SKM-1 (cell line): ENCODE data around the gene B3GNT8.
"Not testable (repeated sequence)": the region's sequence is repeated elsewhere in the genome, so short reads cannot be mapped to it uniquely, and the experiment has no call there.

Source experiments
- DNase-seq: peaks from one replicate; lab custom pipeline; 2025; ENCODE audit not compliant: unreplicated experiment; lab: John Stamatoyannopoulos, UW

Gene B3GNT8

DNA sequence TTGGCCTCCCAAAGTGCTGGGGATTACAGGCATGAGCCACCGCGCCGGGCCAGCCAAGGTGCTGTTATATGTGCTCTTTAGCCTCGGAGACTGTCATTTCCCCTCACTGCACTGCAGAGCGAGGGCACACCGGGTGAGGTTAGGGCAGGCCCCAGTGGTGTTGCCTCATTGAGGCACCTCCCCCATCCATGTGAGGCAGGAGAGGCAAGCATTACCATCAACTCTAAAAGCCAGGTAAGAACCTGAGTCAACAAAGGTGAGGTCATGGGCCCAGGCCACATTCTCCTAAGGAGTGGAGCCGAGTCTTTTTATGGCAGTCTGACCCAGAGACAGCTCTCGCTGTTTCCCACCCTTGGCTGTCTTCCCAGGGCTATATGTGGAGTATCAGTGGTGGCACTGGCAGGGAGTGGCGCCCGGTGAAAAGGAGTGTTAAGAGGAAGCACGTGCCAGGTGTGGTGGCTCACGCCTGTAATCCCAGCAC is 10.9 kb downstream of the B3GNT8 start:
- DNase-seq, result peak; percentile 19

DNA sequence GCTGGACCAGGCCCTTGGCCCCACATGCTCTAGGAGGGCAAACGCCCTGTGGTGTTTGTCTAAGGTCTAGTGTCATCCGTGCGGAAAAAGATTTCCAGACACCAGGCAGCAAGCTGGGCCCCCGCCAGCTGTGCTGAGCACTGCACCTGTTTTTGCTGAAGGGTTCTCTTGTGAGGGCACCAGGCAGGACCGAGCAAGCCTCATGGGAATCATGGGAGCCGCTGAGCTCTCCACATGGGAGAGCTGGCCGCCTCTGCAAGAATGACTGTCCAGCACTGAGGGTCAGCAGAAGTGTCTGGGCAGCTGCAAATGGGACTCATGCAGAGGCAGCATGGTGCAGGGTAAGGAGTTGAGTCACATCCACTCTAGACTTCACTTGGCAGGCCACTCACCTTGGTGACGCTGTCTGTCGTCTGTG is 12.0 kb downstream of the B3GNT8 start:
- no peak for DNase-seq

DNA sequence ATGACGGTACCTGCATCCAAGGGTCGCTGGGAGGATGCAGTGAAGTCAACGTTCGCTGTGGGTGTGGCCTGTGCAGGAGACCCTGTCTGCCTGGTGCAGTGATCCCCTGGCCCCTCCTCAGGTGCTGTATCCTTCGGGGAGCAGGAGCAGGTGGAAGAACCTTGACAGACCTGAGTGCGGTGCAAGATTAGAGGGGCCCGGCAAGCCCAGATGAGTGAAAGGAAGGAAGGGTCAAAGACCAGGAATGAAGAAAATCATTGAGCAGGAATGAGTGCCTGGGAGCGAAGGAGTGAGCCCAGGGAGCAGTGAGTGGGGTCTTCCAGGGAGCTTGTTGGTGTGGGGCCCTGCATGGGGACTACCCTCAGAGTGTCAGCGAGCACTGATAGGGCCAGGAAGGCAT is 12.7 kb downstream of the B3GNT8 start:
- no peak for DNase-seq

DNA sequence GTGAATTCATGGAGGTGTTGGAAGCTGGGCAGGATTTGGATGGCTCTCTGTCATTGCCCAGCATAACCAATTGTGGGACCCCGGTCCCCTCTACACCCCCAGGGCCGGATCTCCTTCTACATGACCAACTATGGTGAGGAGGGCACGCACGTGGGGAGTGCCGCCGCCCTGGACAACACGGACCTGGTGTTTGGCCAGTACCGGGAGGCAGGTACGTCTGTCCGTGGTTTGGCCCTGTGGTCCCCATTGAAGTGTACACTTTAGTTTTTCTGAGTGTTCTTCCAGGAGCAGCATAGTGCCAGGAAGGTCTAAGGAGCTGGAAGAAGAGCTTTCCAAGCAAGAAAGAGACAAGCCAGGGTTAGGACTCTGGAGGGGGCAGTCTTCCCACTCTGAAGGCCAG is 13.2 kb downstream of the B3GNT8 start:
- no peak for DNase-seq

DNA sequence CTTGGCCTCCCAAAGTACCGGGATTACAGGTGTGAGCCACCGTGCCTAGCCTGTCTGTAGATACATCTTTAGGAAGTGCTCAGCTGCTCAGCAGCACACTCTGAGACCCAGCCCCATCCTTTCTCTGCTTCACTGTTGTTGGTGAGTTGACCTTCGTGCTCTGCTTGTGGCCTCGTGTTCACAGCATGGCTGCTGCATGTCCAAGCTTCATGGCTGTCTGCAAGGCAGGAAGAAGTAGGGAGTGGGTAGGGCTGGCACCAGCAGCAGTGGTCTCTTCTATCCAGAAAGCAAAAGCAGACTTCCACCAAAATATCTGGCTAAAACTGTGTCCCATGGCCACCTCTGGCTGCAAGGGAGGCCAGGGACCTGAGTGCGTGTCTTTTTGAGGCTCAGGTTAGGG is 14.2 kb downstream of the B3GNT8 start:
- DNase-seq, result no peak

DNA sequence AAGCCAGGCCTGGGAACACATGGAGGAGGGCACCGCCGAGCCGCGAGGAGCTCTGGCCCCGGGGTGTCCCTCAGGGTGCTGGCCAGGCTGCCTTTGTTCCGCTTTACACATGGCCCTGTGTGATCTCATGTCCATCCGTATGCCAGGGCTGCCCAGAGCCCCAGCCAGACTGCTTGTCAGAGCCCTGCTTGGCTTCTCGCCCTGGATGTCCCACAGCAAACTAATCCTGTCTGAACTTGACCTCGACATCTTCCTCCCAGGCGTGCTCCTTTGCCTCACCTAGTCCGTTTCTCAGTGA is 15.3 kb downstream of the B3GNT8 start:
- no peak for DNase-seq

DNA sequence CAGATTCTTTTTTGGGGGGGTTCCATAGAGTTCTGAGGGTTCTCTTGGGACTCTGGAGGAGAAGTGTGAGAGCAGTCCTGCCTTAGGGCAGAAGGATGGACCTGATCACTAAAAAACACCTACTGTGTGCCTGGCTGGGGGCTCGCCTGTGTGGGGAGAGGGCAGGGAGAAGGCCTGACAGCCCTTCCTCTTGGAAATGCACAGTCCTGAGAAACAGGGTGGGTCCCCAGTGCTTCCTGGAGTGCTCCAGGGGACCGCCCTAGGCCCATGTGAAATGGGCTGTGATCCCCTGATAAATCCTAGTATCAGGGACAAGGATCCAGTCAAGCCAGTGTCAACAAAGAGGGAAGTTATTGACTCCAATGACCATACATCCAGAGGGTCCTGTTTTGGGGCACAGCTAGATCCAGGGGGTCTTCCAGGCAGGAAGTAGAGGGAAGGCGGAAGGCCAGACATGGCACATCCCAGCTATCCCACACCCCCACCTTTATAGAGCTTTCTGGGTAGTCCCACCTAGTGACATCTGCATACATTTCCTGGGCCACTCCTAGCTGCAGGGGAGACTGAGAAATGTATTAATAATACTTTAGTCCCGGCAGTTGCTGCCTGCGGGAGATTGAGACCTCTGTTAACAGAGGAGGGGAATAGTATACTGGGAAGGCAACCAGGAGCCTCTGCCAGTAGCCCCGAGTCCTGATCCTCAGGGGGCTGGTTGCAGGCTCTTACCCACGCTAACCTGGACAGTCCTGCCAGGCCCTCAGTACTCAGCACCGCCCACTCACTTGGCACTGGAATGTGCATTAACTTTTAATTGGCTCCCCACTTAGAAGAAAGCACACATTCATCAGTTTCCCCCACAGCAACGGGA is 15.8 kb downstream of the B3GNT8 start:
- DNase-seq, result no peak

DNA sequence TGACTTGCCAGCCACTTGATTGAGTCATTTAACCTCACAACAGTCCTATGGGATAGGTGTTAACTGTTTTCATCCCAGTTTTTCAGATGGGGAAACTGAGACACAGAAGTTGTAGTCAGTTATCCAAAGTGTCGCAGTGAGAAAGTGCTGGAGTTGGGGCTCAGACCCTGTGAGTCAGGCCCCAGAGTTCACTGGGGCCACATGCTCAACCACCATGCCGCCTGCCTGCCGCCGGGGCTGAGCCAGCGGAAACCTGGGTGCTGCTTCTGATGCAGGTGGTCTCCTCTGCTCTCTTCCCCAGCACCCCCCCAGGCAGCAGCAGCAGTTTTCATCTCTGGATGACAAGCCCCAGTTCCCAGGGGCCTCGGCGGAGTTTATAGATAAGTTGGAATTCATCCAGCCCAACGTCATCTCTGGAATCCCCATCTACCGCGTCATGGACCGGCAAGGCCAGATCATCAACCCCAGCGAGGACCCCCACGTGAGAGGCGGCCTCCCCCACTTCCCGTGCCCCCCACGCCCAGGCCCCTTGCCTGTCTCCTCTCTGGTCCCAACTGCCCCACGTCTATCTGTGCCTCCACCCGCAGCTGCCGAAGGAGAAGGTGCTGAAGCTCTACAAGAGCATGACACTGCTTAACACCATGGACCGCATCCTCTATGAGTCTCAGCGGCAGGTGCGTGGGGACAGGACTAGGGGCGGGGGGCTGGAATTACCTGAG is 16.7 kb downstream of the B3GNT8 start:
- DNase-seq, result no peak

DNA sequence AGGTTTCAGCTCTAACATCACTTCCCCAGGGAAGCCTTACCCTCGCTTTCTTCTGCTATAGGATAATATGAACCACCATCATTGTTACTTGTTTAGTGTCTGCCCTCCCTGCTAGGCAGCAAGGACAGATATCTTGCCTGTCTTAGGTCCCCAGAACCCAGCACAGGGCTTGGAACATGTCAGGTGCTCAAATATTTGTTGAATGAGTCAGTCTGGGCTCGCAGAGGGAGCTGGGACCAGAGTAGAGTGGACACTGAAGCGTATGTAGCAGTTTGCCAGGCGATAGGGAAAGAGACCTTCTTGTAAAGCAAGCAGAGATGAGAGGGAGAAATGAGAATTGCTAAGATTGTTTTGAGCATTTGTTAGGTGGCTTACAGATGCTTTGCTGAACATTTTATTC is 17.9 kb downstream of the B3GNT8 start:
- DNase-seq, result no peak

DNA sequence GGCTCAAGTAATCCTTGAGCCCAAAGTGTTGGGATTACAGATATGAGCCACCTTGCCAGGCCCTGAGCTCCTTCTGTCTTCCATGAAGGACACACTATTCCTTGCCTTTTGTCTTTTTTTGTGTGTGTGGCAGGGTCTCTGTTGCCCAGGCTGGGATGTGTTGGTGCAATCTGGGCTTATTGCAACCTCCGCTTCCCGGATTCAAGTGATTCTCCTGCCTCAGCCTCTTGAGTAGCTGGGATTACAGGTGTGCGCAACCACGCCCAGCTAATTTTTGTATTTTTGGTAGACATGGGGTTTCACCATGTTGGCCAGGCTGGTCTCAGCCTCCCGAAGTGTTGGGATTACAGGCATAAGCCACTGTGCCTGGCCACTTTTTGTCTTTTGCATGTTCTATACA is 18.3 kb downstream of the B3GNT8 start:
- DNase-seq, result not testable (repeated sequence)

DNA sequence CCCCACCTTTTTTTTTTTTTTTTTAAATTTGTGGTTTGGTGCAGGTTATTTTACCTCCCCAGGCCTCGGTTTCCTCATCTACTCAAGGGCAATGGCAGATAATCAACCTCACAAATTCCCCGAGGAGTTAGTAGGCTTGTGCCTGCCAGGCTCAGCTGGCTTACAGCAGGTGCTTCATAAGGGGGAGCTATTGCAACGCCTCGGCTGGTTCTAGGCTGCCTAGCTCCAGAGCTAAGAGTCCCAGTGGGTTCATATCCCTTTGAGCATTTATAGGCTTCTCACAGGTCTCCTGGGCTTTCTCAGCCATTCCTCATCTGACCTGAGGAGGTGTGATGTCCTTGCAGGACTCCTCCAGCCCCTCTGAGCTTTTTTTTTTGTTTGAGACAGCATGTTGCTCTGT is 18.9 kb downstream of the B3GNT8 start:
- DNase-seq, result no peak

DNA sequence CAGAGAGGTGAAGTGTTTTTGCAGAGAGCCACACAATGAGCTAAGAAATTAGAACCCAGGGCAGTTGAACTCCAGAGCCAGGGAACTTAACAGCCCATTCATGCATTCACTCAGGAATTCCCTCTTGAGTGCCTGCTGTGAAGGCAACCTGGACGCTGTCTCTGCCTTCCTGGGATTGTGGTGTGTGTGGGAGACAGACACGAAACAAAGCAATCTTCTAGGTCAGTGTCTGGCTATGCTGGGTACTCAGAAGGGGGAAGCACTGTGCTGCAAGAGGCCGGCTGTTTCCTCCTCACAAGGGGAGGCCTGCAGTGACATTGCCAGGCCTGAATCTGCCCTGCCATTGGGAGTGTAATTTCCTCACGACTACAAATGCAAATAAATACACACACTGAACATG is 19.9 kb downstream of the B3GNT8 start:
- DNase-seq, result peak; percentile 59

DNA sequence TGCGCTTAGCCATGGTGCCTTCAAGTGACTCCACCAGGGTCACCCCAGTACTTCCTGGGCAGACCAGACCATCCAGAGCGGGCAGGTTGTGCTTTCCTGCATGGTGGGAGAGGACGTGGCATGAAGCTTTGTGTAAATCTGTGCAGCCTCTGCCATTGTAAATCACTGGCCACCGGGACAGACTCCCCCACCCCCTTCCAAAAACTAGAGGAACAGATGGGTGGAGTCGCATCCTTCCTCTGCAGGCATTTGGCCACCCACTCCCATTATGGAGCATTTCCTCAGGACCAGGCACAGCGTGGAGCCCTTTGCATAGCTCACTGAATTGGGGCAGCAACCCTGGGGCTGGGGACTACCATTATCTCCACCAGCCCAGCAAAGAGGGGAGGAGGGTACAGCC is 21.4 kb downstream of the B3GNT8 start:
- no peak for DNase-seq

DNA sequence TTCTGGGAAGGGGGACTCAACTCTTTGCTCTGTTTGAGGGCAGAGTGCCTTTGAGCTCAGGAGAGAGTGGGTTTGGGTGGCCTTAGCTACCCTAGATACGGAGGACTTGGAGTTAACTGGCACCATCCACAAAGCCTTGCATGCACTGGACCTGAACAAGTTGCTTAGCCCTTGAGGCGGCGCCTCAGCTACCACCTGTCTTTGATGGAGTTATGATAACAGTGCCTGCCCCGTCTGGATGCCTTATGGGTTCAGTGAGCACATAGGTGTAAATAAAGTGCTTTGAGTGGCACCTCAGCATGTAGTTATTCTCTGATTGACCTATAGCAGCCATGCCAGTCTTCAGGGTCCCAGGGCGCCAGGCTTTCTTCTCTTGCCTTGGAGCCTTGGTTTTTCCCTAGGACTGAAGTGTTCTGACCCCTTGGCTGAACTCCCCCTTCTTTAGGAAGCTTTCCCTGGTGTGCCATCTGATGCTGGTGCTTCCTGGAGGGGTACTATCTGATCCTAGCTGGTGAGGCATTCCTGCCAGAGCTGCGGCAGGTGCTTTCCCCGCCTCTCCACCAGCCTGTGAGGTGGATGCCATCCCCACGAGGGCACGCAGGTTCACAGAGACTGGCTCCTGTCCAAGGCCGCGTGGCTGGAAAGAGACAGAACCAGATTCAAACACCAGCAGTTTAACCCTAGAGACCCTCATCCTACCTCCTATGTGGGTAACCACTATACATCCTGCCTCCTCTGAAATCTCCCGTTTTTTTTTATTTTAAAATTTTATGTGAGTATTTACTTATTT is 23.8 kb downstream of the B3GNT8 start:
- no peak for DNase-seq

DNA sequence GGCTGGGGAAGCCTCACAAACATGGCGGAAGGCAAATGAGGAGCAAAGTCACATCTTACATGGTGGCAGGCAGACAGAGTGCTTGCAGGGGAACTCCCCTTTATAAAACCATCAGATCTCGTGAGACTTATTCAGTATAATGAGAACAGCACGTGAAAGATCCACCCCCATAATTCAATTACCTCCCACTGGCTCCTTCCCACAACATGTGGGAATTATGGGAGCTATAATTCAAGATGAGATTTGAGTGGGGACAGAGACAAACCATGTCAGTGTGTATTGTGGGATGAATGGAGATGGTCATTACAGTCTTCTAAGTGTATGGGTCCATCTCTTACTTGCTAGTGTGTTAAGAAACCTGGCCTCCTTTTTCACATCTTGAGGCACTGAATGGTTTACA is 25.2 kb downstream of the B3GNT8 start:
- no peak for DNase-seq

DNA sequence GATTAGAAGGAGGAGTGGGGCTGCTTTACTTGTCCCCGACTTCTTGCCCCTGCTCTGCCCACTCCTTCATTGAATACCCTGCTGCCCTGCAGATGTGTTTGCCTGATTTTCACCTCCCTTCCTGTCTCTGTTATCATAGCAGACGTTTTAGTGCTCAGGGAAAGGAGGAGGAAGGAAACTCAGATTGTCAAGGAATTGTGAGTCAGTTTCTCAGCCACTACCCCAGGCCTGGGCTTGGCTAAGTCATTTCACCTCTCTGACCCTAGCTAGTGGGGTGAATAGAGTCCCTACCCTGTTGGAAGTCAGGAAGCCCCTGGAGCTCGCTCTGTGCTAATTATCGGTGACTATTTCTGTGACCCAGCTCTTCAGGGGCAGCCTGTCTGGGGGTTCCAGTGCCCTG is 25.7 kb downstream of the B3GNT8 start:
- no peak for DNase-seq

DNA sequence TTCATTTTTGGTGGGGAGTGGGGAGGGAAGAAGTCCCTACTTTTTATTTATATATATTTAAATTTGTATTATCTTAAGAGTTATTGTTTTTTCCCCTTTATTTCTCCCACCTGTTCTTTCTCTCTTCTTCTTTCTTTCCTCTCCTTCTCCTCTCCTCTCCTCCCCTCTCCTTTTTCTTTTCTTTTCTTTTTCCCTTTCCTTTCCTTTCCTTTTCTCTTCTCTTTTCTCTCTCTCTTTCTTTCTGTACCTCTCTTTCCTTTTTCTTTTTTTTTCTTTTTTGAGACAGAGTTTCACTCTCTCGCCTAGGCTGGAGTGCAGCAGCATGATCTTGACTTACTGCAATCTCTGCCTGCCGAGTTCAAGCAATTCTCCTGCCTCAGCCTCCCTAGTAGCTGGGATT is 27.6 kb downstream of the B3GNT8 start:
- no peak for DNase-seq

DNA sequence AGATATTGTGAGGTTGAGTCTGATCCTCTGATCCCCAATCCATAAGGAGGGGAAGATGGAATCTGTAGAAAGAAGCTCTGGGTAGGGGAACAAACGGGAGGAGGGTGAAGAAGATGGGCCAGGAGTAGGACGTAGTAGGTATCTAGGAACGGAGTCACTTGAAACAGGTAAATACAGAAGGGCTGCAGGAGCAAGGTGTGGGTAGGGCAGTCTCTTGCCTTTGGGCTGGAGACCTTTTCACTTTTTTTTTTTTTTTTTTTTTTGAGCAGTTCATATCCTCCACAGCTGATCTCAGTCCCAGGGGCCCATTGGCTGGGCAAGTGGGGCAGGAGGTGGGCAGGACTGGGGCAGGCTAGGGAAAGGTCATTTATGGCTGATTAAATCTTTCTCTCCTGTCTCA is 28.1 kb downstream of the B3GNT8 start:
- DNase-seq, result no peak

DNA sequence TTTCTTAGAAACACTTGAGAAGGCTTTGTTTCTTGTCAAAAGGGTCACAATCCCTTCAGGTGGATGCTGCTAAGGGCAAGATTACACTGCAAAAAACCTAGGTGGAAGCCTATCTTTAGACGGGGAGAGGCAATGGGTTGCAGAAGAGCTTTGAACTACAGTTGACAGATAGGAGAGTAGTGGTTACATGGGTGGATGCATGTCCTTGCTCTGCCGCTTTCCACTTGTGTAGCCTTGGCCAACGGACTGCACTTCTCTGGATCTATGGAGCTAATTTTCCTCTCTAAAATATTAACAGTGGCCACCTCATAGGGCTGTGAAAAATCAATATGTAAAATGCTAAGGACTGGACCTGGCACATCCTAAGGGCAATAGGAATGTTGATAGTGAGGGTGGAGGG is 28.6 kb downstream of the B3GNT8 start:
- DNase-seq, result no peak

DNA sequence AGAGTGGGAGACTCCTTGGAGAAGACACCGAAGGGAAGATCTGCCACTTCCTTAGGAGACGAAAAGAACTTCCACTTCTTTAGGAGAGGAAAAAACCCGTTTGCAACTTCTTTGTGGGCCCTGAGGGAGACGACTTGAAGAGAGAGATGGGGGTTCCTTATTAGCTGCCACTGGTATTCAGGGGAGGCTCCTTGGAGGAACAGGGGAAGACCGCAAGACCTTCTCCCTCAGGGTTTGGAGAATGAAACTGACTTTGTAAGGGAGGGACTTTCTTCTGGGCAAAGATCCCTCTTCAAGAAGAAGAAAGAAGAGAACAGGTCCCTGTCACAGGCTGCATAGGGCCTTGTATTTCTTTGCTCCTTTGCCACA is 29.1 kb downstream of the B3GNT8 start:
- no peak for DNase-seq

DNA sequence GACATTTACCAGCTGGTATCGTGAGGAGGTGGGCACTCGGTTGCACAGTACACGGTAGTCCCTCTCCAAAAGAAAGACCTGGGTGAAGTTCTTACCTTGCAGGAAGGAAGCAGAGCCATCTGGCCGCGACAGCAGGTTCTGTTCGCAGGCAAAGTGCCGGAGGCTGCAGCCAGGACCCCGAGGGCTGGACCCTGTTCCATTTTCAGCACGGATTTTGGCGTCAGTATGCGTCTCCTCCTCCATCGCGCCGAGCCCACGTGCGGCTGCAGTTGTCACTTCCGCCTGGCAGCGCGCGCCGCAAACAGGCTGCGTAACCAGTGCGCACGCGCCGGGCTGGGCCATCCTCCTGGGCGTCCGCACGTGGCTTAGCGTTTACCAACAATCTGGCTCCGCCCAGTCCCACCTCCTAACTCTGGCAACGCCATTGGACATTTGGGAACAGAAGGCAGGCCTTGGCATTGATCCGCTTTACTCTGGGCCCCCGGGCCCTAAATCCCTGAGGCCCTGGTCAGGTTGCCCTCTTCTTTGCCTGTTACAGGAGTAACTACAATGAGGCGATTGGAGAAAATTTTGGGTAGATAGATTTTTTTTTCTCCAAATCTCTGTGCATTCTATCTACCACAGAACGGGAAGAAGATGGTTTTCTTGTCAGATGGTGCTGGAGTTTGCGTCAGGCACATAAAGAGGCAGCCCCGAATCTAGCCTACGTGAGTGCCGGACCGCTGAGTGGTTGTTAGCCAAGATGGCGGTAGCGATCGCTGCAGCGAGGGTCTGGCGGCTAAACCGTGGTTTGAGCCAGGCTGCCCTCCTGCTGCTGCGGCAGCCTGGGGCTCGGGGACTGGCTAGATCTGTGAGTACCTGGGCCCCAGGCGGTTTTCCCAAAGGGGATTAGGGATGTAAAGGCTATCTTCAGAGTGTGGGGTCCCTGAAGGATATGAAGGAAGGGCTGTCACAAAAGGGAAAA is 29.8 kb downstream of the B3GNT8 start, which contains the start of the genes BCKDHA and EXOSC5:
Gene BCKDHA, plus strand, starts transcription at position 733 of the 964 bp plus-strand sequence. Its CDS starts 10 bp downstream, at position 743.
Gene EXOSC5, minus strand, starts transcription at position 274 of the 964 bp plus-strand sequence. Its CDS starts 31 bp downstream, at position 243.
- DNase-seq, result peak; percentile 98
